ENCODE results near the gene NFE2L3.

GRCh38 chr7:26136831-26137230, 15.2 kb upstream of the NFE2L3 start:
- TF ChIP-seq, protein P1, sequence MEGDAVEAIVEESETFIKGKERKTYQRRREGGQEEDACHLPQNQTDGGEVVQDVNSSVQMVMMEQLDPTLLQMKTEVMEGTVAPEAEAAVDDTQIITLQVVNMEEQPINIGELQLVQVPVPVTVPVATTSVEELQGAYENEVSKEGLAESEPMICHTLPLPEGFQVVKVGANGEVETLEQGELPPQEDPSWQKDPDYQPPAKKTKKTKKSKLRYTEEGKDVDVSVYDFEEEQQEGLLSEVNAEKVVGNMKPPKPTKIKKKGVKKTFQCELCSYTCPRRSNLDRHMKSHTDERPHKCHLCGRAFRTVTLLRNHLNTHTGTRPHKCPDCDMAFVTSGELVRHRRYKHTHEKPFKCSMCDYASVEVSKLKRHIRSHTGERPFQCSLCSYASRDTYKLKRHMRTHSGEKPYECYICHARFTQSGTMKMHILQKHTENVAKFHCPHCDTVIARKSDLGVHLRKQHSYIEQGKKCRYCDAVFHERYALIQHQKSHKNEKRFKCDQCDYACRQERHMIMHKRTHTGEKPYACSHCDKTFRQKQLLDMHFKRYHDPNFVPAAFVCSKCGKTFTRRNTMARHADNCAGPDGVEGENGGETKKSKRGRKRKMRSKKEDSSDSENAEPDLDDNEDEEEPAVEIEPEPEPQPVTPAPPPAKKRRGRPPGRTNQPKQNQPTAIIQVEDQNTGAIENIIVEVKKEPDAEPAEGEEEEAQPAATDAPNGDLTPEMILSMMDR (IDR thresholded peaks at IDR 0.05): no peak
- no peak for TF ChIP-seq POLR2A (IDR thresholded peaks at IDR 0.05)
